Measurements from ENCODE around the gene CHST6.
A peak's percentile ranks its signal among the peaks of the same experiment; 100 is the strongest.
"Not testable (repeated sequence)": the region's sequence is repeated elsewhere in the genome, so short reads cannot be mapped to it uniquely, and the experiment has no call there.

The CHST6 gene

GRCh38 chr16:75495076-75495674 is at the start of gene CHST6:
Gene CHST6, minus strand, starts transcription at chr16:75495441. Its CDS starts 15,613 bp downstream, at chr16:75479828.
- Mint-ChIP-seq H3K36me3 (ENCODE audit: low read depth) (no peaks in the 10 kb centered on the region), H3K9me3 (no peaks in the 10 kb centered on the region), H3K27me3 (peaks cover 35% of the 10 kb centered on the region), H3K4me1 (ENCODE audit: low read depth) (peaks cover 7% of the 10 kb centered on the region), H3K4me3 (peak within 1 kb of the TSS; percentile 56), H3K27ac (no peak within 1 kb of the TSS)
- peak; percentile 55 for DNase-seq

- not testable (repeated sequence) for H3K27me3 Mint-ChIP-seq; H3K27ac Mint-ChIP-seq; DNase-seq; H3K9me3 Mint-ChIP-seq; H3K4me1 Mint-ChIP-seq (ENCODE audit: low read depth); H3K4me3 Mint-ChIP-seq
- peaks cover 14% of the 10 kb centered on the region for H3K36me3 Mint-ChIP-seq (ENCODE audit: low read depth)
Observed at GRCh38 chr16:75542462-75542861, 47.2 kb upstream of the CHST6 start.

DNA sequence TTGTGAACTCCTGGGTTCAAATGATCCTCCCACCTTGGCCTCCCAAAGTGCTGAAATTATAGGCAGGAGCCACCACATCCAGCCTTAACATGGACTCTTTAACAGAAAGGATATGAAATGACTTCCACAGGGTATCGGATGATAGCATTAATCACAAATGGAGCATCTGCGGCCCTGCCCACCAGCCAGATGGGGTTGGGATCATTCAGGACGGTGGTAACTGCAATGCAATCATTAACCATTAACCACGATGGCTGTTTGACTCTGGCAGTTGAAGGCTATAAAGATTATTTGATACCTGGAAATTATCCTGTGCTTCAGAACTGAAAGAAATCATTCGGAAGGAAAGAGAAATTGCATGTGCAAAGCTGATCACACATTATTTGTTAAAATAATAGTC is 46.0 kb upstream of the CHST6 start:
- Mint-ChIP-seq H3K9me3 (no peaks in the 10 kb centered on the region), H3K27ac (no peak overlapping the region), H3K4me1 (ENCODE audit: low read depth) (peaks cover 2% of the 10 kb centered on the region), H3K4me3 (no peak overlapping the region), H3K36me3 (ENCODE audit: low read depth) (peaks cover 14% of the 10 kb centered on the region), H3K27me3 (no peaks in the 10 kb centered on the region)
- DNase-seq, result no peak

DNA sequence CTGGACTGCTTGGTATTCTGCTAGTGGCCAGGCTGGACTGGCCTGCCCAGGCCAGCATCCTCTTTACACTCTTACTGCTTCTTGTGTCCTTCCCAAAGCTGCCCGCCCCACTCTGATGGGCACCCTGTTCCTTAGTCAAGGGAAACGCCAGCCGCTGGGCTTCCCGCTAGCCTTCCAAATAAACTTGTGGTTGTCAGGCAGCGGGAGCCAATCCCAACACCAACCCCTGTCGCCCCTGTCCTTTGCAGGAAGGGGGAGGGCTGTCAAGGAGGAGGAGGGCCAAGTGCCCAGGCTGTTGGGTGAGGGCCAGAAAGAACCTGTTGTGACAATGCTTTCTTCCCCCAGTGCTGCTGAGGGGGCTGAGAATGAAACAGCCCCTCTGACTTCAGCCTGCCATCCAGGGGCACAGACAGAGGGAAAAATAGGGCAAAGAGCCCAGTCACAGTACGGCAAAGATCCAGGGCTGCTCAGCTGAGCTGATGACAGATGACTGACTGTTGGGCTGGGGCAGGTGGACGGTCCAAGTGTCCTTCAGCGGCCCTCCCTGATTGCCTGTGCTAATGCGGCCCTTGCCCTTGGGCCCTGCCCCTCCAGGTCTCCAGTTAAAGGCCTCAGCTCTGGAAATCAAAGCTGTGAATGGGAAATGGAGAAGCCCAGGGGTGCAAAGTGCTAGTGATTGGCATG is 43.8 kb upstream of the CHST6 start:
- H3K27ac Mint-ChIP-seq; H3K4me1 Mint-ChIP-seq (ENCODE audit: low read depth); H3K9me3 Mint-ChIP-seq; H3K4me3 Mint-ChIP-seq; H3K36me3 Mint-ChIP-seq (ENCODE audit: low read depth); H3K27me3 Mint-ChIP-seq; DNase-seq: not testable (repeated sequence)

DNA sequence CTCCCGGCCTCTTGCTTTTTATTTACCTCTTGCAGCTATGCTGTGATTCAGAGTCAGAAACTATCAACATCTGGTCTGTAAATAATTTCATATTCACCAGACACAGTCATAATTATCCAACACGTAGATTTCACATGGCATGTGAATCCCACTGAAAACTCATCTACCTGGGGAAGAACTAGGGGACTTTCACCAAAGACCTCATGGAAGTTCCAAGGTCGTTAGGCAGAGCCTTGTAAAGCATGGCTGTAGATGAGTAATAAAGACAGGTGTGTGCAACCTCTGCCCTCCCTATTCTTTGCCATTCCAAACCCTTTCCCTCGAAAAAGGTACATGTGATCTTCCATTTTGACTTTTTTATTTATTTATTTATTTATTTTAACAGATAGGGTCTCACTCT is 42.5 kb upstream of the CHST6 start:
- Mint-ChIP-seq H3K27ac (no peak overlapping the region), H3K4me1 (ENCODE audit: low read depth) (peaks cover 2% of the 10 kb centered on the region), H3K27me3 (no peaks in the 10 kb centered on the region), H3K9me3 (no peaks in the 10 kb centered on the region), H3K36me3 (ENCODE audit: low read depth) (peaks cover 6% of the 10 kb centered on the region), H3K4me3 (no peak overlapping the region)
- no peak for DNase-seq

DNA sequence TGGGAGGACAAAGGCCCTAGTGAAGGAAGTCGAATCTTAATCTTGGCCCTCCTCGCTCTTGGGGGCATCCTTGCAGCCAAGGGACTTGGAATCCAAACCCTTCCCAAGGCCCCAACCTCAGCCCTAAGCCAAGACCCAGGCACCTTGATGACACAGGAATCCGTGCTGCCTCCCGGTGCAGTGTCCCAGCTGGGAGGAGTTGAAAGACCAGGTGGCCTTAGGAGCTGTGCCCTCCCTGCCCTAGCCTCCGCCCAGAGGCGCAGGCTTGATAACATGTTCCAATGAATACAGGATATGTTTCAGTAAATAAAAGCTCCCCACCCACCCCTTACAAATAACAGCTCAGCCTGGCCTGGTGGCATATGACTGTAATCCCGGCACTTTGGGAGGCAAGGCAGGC is 40.7 kb upstream of the CHST6 start, which contains the start of gene CHST5:
TSS of gene CHST5 (minus strand) at position 208 of the 400 bp plus-strand sequence. CDS start 5,724 bp downstream, outside the sequence.
- no peak within 1 kb of the TSS for H3K4me3 Mint-ChIP-seq
- H3K9me3 Mint-ChIP-seq, result no peaks in the 10 kb centered on the region
- no peak within 1 kb of the TSS for H3K27ac Mint-ChIP-seq
- DNase-seq, result no peak
- H3K4me1 Mint-ChIP-seq (ENCODE audit: low read depth), result peaks cover 2% of the 10 kb centered on the region
- H3K27me3 Mint-ChIP-seq, result no peaks in the 10 kb centered on the region
- H3K36me3 Mint-ChIP-seq (ENCODE audit: low read depth), result no peaks in the 10 kb centered on the region

- Mint-ChIP-seq H3K27ac (no peak overlapping the region), H3K27me3 (no peaks in the 10 kb centered on the region), H3K9me3 (no peaks in the 10 kb centered on the region), H3K4me1 (ENCODE audit: low read depth) (peaks cover under 1% of the 10 kb centered on the region), H3K4me3 (no peak overlapping the region), H3K36me3 (ENCODE audit: low read depth) (no peaks in the 10 kb centered on the region)
- DNase-seq, result no peak
Observed at GRCh38 chr16:75535211-75535843, 40.1 kb upstream of the CHST6 start.

DNA sequence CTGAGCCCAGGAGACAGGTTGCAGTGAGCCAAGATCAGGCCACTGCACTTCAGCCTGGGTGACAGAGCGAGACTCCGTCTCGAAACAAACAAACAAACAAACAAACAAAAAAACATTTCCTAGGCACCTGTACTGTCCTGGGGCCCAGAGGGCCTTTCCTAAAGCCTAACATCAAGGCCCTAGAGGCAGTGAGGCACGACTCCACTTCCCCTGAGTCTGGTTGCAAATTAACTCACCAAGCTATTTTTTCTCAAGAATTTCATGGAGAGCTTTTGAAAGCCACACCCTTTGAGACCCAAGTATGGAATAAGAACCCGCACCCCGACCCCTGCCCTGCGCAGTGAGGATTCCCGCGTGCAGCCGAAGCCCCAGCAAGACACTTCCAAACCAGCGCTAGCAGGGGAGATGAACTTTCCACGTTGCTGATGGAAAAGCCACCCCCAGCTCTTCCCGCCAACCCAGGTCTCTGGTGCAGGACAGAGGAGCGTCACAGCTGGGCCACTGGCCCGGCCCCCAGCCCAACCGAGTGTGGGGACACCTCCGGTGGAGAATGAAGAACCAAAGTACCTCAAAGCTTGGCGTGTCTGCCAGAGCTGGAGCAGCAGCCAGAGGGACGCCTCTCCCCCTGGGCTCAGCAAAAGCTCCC is 39.4 kb upstream of the CHST6 start:
- Mint-ChIP-seq H3K4me3 (no peak overlapping the region), H3K4me1 (ENCODE audit: low read depth) (no peaks in the 10 kb centered on the region), H3K27me3 (no peaks in the 10 kb centered on the region), H3K9me3 (no peaks in the 10 kb centered on the region), H3K36me3 (ENCODE audit: low read depth) (no peaks in the 10 kb centered on the region), H3K27ac (no peak overlapping the region)
- DNase-seq, result no peak

DNA sequence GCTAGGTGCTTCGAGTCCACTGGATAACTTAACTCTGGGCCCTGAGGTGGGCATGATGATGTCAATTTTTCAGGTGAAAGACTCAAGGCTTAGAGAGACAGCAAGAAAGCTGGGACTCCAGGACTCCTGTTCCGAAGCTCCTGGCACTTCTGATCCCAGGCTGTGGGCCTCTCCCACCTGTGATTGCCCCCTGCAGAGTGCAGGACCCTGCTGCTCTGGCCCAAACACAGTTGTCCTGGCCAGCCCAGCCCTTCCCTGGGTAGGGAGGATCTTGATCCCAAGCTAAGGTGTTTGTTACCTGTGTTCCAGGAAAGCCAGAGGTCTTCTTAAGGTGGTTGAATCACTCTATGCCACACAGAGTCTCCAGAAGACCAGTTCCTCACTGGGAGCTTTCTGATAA is 37.5 kb upstream of the CHST6 start:
- no peak for DNase-seq
- no peaks in the 10 kb centered on the region for H3K36me3 Mint-ChIP-seq (ENCODE audit: low read depth)
- H3K9me3 Mint-ChIP-seq, result no peaks in the 10 kb centered on the region
- H3K4me1 Mint-ChIP-seq (ENCODE audit: low read depth), result no peaks in the 10 kb centered on the region
- H3K4me3 Mint-ChIP-seq, result no peak overlapping the region
- no peak overlapping the region for H3K27ac Mint-ChIP-seq
- no peaks in the 10 kb centered on the region for H3K27me3 Mint-ChIP-seq

DNA sequence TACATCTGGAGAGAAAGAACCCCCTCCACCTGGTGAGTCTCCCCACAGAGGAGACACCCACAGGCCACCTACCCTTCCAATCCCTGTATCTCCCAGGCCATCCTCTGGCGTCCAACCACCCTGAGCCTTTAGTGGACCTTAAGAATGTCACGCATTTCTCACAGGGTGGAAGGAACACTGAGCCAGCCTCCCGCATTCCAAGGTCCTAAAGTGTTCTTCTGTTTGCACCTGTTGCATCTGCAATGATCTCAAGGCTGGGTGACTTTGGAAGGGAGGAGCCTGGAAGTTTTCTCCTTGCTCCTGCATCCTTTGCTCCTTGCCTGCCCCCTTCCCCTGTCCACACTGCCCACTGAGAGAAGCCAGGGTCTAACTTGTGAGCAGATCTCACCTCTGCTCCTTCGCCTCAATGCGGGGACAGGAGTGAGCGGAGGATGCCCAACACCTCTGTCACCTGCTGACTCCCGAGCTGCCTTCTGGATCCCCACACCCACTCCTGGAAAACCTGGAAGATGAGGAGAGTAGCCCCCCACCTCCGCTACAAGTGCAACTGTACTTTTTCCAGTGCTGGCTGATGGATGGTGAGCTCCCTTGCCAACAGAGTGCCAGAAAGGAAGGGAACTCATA is 37.0 kb upstream of the CHST6 start:
- Mint-ChIP-seq H3K27me3 (no peaks in the 10 kb centered on the region), H3K4me1 (ENCODE audit: low read depth) (no peaks in the 10 kb centered on the region), H3K36me3 (ENCODE audit: low read depth) (no peaks in the 10 kb centered on the region), H3K27ac (no peak overlapping the region), H3K9me3 (no peaks in the 10 kb centered on the region), H3K4me3 (no peak overlapping the region)
- DNase-seq, result no peak

GRCh38 chr16:75529959-75530358 is 34.7 kb upstream of the CHST6 start:
- H3K27ac Mint-ChIP-seq, result no peak overlapping the region
- DNase-seq, result no peak
- H3K4me1 Mint-ChIP-seq (ENCODE audit: low read depth), result no peaks in the 10 kb centered on the region
- H3K36me3 Mint-ChIP-seq (ENCODE audit: low read depth), result no peaks in the 10 kb centered on the region
- H3K27me3 Mint-ChIP-seq, result no peaks in the 10 kb centered on the region
- H3K9me3 Mint-ChIP-seq, result no peaks in the 10 kb centered on the region
- H3K4me3 Mint-ChIP-seq, result no peak overlapping the region

DNA sequence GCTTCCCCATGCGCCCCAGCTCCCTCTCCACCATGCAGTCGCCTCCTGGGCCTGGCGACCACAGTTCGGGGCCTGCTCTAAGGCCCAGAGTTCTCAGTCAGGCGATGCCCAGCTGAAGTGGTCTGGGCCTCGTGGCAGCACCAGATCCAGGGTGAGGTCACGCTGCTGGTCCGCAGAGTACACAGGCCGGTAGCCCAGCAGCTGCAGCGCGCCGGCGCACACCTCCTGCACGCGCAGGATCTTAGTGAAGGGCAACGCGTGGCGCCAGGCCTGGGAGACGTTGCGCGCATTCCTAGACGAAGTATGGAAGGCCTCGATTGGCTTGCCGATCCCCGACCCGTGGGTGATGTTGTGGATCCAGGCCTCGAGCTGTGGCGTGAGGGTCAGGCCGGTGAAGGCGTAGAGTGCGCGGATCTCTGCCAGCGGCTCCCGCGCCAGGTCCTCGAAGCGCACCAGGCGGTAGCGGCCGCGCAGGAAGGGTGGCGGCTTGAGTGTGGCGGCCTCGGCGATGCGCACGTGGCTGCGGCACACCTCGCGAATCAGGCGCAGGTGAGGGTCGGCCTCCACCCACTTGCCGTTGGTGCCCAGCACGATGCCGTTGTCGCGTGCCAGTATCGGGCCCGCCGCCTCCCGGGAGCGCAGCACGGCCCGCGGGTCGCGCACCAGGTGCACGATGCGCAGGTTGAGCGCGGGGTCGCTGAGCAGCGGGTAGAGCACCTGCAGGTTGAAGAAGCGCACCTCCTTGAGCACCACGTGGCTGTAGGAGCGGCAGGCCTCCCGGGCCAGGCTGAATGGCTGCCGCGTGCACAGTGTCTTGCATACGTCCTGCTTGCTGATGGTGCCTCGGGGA is 34.0 kb upstream of the CHST6 start:
- H3K9me3 Mint-ChIP-seq, result no peaks in the 10 kb centered on the region
- no peaks in the 10 kb centered on the region for H3K4me1 Mint-ChIP-seq (ENCODE audit: low read depth)
- no peaks in the 10 kb centered on the region for H3K36me3 Mint-ChIP-seq (ENCODE audit: low read depth)
- H3K27ac Mint-ChIP-seq, result no peak overlapping the region
- H3K27me3 Mint-ChIP-seq, result no peaks in the 10 kb centered on the region
- no peak overlapping the region for H3K4me3 Mint-ChIP-seq
- no peak for DNase-seq

DNA sequence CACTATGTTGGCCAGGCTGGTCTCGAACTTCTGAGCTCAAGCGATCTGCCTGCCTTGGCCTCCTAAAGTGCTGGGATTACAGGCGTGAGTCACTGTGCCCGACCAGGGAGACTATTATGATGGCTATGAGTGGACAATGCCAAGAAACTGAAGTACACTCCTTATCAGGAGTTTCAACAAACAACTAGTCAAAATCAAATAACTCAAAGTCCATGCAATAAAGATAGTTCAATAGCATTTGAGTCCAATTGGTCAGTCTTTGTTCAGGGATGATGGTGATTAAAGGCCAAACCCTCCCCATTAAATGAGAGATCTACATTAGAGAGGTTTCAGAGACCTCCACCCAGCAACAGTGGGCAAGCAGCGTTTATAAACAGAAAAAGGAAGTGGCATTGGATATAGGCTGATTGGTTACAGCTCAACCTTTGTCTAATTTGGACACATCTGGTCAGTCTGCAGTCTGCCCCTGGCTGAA is 32.6 kb upstream of the CHST6 start:
- DNase-seq, result no peak
- Mint-ChIP-seq H3K27me3 (no peaks in the 10 kb centered on the region), H3K4me1 (ENCODE audit: low read depth) (no peaks in the 10 kb centered on the region), H3K36me3 (ENCODE audit: low read depth) (no peaks in the 10 kb centered on the region), H3K27ac (no peak overlapping the region), H3K4me3 (no peak overlapping the region), H3K9me3 (no peaks in the 10 kb centered on the region)
